Cardiac muscle cell (in vitro differentiated cells and primary cell): ENCODE data around the gene EVPL. TPM values are rescaled to one million over a fixed set of nuclear protein-coding genes. Genes with fewer than 3 reads are reported as not detected.

Experiments used
- DNase-seq, 2 donors: peaks; one replicate each; pipeline versions ENCODE4 v3.0.0 to v3.0.0-alpha.2; 2010 to 2017; ENCODE audit warnings: low read depth in 1 of 2, low spot score in 1 of 2
- H3K27ac ChIP-seq: fragments of 200-600 bp; sonication (generic); 2 replicates; pipeline ENCODE4 v1.5.1; 2016
- H3K27me3 ChIP-seq: fragments of 200-600 bp; sonication (generic); 2 replicates; pipeline ENCODE4 v1.6.0; 2016; ENCODE audit warnings: control low read depth
- H3K36me3 ChIP-seq: fragments of 200-600 bp; sonication (generic); 2 replicates; pipeline ENCODE4 v1.5.1; 2016; ENCODE audit warnings: control low read depth
- H3K4me1 ChIP-seq: fragments of 200-600 bp; sonication (generic); 2 replicates; pipeline ENCODE4 v1.8.1; 2017; ENCODE audit warnings: low read depth, mild to moderate bottlenecking, mixed run types
- H3K4me3 ChIP-seq: fragments of 200-600 bp; sonication (generic); 2 replicates; pipeline ENCODE4 v1.5.1; 2016; ENCODE audit warnings: mild to moderate bottlenecking
- H3K9me3 ChIP-seq: fragments of 200-600 bp; sonication (generic); 2 replicates; pipeline ENCODE4 v1.5.1; 2017; ENCODE audit warnings: low read depth, mild to moderate bottlenecking, control low read depth
- polyA plus RNA-seq: library from polyadenylated mRNA; unstranded; fragments of >200 nt; fragmentation: Nextera tagmentation; extraction: Ambion mirVana; gene quantifications from 2 replicates; pipeline ENCODE4 v1.2.1, GENCODE V29; 2016
- total RNA-seq: library from RNA; depleted of rRNA; stranded (reverse); fragments of >200 nt; gene quantifications from 2 replicates; pipeline ENCODE4 v1.2.3, GENCODE V29; 2016
- TF ChIP-seq, protein P1 (sequence below): IDR thresholded peaks from 2 replicates; pipeline ENCODE4 v1.5.1; 2012; ENCODE audit warnings: low read depth, mild to moderate bottlenecking, low read length

EVPL gene
- total and polyA plus RNA-seq, 2 experiments from 2014 or later = 0.09 TPM; not detected in 1

DNA sequence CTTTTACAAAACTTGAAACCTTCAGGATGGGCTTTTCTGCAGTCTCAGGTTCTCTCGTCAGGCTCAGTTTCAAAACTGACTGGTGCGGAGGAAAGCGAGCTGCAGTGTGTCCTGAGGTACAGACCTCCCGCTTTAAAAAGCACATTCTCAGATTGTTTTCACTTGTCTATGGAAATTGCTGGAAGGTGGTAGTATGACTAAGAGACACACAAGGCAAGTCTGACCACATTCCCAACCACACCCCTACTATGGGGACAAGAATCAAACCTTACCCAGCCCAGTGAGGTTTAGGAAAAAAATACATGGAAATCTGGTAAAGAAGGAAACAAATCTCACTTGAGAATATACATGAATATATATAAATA, 27.0 kb upstream of the EVPL start:
- Histone ChIP-seq H3K27me3 (no peaks in the 10 kb centered on the region), H3K36me3 (peaks cover 61% of the 10 kb centered on the region), H3K9me3 (no peaks in the 10 kb centered on the region), H3K4me1 (peaks cover 12% of the 10 kb centered on the region), H3K4me3 (no peak overlapping the region), H3K27ac (peak overlapping the region; percentile 87)
- TF ChIP-seq, protein P1, sequence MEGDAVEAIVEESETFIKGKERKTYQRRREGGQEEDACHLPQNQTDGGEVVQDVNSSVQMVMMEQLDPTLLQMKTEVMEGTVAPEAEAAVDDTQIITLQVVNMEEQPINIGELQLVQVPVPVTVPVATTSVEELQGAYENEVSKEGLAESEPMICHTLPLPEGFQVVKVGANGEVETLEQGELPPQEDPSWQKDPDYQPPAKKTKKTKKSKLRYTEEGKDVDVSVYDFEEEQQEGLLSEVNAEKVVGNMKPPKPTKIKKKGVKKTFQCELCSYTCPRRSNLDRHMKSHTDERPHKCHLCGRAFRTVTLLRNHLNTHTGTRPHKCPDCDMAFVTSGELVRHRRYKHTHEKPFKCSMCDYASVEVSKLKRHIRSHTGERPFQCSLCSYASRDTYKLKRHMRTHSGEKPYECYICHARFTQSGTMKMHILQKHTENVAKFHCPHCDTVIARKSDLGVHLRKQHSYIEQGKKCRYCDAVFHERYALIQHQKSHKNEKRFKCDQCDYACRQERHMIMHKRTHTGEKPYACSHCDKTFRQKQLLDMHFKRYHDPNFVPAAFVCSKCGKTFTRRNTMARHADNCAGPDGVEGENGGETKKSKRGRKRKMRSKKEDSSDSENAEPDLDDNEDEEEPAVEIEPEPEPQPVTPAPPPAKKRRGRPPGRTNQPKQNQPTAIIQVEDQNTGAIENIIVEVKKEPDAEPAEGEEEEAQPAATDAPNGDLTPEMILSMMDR = no peak
- no peak for DNase-seq

DNA sequence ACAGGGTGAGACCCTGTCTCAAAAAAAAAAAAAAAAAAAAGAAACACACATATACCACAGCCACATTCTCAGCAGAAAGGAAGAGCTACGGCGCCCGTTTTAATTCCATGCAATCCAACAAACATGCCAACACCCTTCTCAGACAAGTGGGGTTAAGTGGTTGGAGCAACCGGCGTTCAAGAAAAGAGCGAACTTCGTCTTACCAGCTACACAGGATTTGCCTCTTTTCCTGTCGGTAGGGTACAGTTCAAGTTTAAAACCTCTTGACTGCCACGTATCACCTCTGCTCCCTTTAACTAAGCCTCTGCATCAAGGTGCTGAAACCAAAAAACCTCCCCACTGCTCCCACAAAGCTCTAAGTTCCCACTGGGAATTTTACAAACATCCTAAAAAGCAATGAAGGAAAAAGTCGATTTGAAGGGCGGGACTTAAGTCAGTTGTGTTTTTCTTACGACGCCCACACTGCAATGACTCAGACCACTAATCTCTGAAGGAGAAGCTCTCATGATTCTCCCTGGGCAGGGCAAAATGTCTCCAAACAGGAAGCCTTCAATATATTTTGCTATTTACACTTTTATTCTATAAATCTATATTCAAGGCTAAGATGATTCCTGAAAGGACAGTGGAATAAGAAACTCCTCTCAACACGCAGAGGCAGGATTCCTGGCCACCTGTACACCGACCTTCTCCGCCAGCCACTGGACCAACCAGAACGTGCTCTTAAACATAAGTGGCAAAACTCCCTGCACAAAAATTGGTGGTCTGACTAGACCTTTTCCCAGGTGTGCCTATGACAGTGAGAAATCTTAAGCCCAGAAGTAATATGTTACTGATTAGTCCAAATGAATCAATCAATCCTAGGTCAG, 26.4 kb upstream of the EVPL start:
- Histone ChIP-seq H3K4me3 (no peak overlapping the region), H3K27ac (peak overlapping the region; percentile 87), H3K36me3 (peaks cover 61% of the 10 kb centered on the region), H3K9me3 (no peaks in the 10 kb centered on the region), H3K4me1 (peaks cover 12% of the 10 kb centered on the region), H3K27me3 (no peaks in the 10 kb centered on the region)
- TF ChIP-seq, protein P1 = no peak
- peak; percentile 71 to 72 for DNase-seq

DNA sequence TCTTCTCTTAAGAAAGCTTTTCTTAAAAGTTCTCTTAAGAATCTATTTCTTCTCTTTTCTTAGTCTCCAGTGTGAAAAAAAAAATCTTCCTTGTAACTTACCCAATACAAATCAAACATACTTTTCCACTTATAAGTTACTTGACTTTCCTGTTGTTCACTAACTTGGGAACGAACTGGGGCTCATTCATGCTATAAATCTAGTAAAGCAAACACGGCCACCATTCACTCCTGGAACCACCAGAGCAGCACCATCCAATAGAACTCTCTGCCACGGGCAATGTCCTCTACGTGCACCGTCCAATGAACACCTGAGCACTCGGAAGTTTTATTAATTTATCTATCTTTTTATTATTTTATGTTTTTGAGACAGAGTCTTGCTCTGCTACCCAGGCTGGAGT, 24.5 kb upstream of the EVPL start:
- Histone ChIP-seq H3K4me3 (no peak overlapping the region), H3K36me3 (peaks cover 57% of the 10 kb centered on the region), H3K9me3 (no peaks in the 10 kb centered on the region), H3K4me1 (peaks cover 12% of the 10 kb centered on the region), H3K27ac (no peak overlapping the region), H3K27me3 (no peaks in the 10 kb centered on the region)
- no peak for DNase-seq
- TF ChIP-seq, protein P1 = no peak

DNA sequence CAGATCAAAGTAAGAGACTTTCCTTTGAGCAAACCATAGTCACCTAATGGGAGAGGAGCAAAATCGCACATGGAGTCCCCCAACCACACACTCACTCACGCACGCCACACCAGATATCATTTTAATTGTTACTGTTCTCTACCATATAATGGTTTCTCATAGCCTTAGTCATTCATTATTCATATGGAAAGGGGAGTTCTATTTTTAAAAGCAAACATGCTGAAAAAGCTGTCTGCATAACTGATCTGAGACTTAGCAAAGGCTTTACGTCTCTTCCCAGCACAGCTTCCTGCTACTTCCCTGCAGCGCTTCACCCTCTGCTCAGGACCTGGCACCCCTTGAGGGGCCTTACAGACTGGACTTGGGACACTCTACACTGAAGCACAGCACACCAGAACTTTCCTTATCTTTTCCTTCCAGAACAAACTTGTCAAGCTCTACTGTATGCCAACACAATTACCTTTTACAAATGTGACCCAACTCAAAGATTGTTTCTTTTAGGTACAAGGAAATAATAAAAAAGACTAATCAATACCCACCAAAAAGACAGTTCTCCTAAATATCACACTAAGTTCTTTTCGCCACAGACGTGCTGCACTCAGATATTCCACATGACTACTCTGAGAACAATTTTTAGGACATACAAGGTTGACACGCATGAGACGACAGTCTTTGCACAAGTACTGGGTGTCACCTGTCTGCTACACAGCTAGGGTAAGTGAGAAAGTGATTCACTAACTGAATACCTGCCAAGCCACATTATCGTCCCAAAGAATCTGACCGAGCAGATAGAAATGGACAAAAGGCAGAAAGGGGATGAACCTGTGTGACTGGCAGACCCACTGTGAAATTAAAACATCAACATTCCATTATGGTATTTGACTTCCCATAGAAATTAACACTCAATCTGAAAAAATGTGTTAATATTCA, 23.7 kb upstream of the EVPL start:
- H3K4me1 ChIP-seq = peaks cover 12% of the 10 kb centered on the region
- DNase-seq = no peak
- H3K27ac ChIP-seq = no peak overlapping the region

DNA sequence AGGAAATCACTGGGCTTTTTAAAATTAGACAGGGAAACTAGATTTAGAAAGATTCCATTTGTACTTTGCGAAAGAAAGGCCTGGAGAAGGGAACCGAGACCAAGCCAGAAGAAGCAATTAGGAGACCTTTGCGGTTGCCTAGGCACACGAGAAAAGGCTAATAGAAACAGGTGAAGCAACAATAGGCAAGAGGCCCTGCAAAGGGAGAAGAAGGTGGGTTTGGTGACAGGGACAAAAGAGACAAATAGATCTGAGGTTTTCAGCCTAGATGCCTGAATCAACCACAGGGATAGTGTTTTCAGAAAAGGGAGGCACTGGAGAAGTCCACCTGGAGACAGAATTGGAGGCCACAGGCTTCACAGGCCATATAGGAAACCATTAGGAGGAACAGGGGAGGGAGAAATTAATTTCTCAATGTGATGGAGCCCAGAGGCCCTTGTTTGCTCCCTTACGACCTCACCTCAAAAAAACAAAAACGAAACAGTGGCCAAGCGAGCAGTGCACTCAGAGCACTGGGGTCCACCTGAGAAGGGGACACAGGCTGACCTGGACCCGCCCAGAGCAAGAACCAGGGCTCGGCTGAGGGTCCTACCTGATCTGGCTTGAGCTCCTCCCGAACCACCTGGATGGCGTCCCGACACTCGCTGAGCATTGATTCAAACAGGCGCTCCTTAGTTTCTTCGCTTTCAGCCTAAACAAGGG, 22.9 kb upstream of the EVPL start:
- H3K36me3 ChIP-seq = peaks cover 60% of the 10 kb centered on the region
- H3K27me3 ChIP-seq = no peaks in the 10 kb centered on the region
- H3K9me3 ChIP-seq = no peaks in the 10 kb centered on the region
- DNase-seq = no peak
- peaks cover 12% of the 10 kb centered on the region for H3K4me1 ChIP-seq
- no peak overlapping the region for H3K27ac ChIP-seq
- TF ChIP-seq, protein P1 = no peak
- no peak overlapping the region for H3K4me3 ChIP-seq

More for the DNA sequence above, 23.7 kb upstream of the EVPL start:
- TF ChIP-seq, protein P1 = no peak
- Histone ChIP-seq H3K9me3 (no peaks in the 10 kb centered on the region), H3K27me3 (no peaks in the 10 kb centered on the region), H3K4me3 (no peak overlapping the region), H3K36me3 (peaks cover 54% of the 10 kb centered on the region)
